ENCODE data around the gene TMEM123.

DNA sequence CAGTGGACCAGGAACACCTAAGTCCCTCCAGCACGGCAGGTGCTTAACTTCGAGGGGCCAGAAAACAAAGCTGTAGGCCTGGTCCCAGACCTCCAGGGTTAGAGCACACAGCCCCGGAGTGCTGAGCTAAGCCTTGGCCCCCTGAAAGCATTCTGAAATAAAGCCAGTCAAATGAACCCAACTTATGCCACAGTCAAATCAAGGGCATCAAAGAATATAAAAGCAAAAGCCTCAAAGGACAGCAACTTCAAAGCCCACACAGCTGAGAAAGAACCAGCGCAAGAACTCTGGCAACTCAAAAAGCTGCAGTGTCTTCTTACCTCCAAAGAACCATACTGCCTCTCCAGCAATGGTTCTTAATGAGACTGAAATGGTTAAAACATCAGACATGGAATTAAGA lies 39.1 kb downstream of the TMEM123 start:
- TF ChIP-seq POLR2A (IDR thresholded peaks at IDR 0.05; ENCODE audit: low read length) (no peak), GATA1 (IDR thresholded peaks at IDR 0.05; ENCODE audit: low read depth, low read length) (no peak)
